GM21717 (cell line): Measurements from ENCODE around the gene MLLT3.

Source experiments
- ATAC-seq: cut with Tn5 transposase; IDR thresholded peaks from one replicate; pipeline ENCODE4 v1.9.1; 2021; ENCODE audit warnings: mild to moderate bottlenecking, moderate library complexity; ENCODE audit not compliant: unreplicated experiment

Gene MLLT3

GRCh38 chr9:20518737-20519136 lies 103.6 kb downstream of the MLLT3 start:
- ATAC-seq: no peak

GRCh38 chr9:20513126-20513913 lies 109.0 kb downstream of the MLLT3 start:
- ATAC-seq: no peak

GRCh38 chr9:20512636-20513035 lies 109.7 kb downstream of the MLLT3 start:
- ATAC-seq: no peak

- no peak for ATAC-seq
Measured at GRCh38 chr9:20512106-20512505, 110.2 kb downstream of the MLLT3 start.

GRCh38 chr9:20511686-20512085 lies 110.6 kb downstream of the MLLT3 start:
- no peak for ATAC-seq

- ATAC-seq: no peak
Measured at GRCh38 chr9:20509466-20509865, 112.8 kb downstream of the MLLT3 start.

- ATAC-seq: peak; percentile 80
Measured at GRCh38 chr9:20508242-20508641, 114.1 kb downstream of the MLLT3 start.

- no peak for ATAC-seq
Measured at GRCh38 chr9:20507431-20507830, 114.9 kb downstream of the MLLT3 start.

- ATAC-seq: no peak
Measured at GRCh38 chr9:20506099-20506900, 116.0 kb downstream of the MLLT3 start.

- no peak for ATAC-seq
Measured at GRCh38 chr9:20505574-20505973, 116.7 kb downstream of the MLLT3 start.

- ATAC-seq: no peak
Measured at GRCh38 chr9:20504930-20505329, 117.4 kb downstream of the MLLT3 start.

GRCh38 chr9:20500101-20500500 lies 122.2 kb downstream of the MLLT3 start:
- ATAC-seq: no peak

- ATAC-seq: no peak
Measured at GRCh38 chr9:20499013-20499412, 123.3 kb downstream of the MLLT3 start.

- ATAC-seq: no peak
Measured at GRCh38 chr9:20496328-20496727, 126.0 kb downstream of the MLLT3 start.

- ATAC-seq: no peak
Measured at GRCh38 chr9:20495098-20495497, 127.2 kb downstream of the MLLT3 start.

- ATAC-seq: no peak
Measured at GRCh38 chr9:20494035-20494434, 128.3 kb downstream of the MLLT3 start.

- no peak for ATAC-seq
Measured at GRCh38 chr9:20492772-20493171, 129.5 kb downstream of the MLLT3 start.

- ATAC-seq: no peak
Measured at GRCh38 chr9:20491612-20492011, 130.7 kb downstream of the MLLT3 start.

GRCh38 chr9:20490246-20490834 lies 132.0 kb downstream of the MLLT3 start:
- ATAC-seq: peak; percentile 53

GRCh38 chr9:20488691-20489090 lies 133.6 kb downstream of the MLLT3 start:
- no peak for ATAC-seq

- ATAC-seq: no peak
Measured at GRCh38 chr9:20486552-20486951, 135.7 kb downstream of the MLLT3 start.

- no peak for ATAC-seq
Measured at GRCh38 chr9:20481437-20481836, 140.9 kb downstream of the MLLT3 start.
